A204.1 (cell line): ENCODE results near the gene ABCA9.
"Not testable (repeated sequence)": the region's sequence is repeated elsewhere in the genome, so short reads cannot be mapped to it uniquely, and the experiment has no call there.

Experiments used
- FAIRE-seq: peaks from 2 replicates; lab custom pipeline; 2012; peaks lifted over from hg19 to GRCh38; lab: Jason Lieb, UNC

The ABCA9 gene, protein sequence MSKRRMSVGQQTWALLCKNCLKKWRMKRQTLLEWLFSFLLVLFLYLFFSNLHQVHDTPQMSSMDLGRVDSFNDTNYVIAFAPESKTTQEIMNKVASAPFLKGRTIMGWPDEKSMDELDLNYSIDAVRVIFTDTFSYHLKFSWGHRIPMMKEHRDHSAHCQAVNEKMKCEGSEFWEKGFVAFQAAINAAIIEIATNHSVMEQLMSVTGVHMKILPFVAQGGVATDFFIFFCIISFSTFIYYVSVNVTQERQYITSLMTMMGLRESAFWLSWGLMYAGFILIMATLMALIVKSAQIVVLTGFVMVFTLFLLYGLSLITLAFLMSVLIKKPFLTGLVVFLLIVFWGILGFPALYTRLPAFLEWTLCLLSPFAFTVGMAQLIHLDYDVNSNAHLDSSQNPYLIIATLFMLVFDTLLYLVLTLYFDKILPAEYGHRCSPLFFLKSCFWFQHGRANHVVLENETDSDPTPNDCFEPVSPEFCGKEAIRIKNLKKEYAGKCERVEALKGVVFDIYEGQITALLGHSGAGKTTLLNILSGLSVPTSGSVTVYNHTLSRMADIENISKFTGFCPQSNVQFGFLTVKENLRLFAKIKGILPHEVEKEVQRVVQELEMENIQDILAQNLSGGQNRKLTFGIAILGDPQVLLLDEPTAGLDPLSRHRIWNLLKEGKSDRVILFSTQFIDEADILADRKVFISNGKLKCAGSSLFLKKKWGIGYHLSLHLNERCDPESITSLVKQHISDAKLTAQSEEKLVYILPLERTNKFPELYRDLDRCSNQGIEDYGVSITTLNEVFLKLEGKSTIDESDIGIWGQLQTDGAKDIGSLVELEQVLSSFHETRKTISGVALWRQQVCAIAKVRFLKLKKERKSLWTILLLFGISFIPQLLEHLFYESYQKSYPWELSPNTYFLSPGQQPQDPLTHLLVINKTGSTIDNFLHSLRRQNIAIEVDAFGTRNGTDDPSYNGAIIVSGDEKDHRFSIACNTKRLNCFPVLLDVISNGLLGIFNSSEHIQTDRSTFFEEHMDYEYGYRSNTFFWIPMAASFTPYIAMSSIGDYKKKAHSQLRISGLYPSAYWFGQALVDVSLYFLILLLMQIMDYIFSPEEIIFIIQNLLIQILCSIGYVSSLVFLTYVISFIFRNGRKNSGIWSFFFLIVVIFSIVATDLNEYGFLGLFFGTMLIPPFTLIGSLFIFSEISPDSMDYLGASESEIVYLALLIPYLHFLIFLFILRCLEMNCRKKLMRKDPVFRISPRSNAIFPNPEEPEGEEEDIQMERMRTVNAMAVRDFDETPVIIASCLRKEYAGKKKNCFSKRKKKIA (N-terminal part only)

GRCh38 chr17:69060822-69061221 lies at the start of gene ABCA9:
Gene ABCA9, minus strand, starts transcription at chr17:69060927. Its CDS starts 9,801 bp downstream, at chr17:69051126.
- FAIRE-seq, result no peak

- FAIRE-seq, result no peak
Observed at GRCh38 chr17:69105907-69106730, 45.4 kb upstream of the ABCA9 start.

- no peak for FAIRE-seq
Observed at GRCh38 chr17:69103557-69104233, 43.0 kb upstream of the ABCA9 start.

GRCh38 chr17:69098625-69099024 lies 37.9 kb upstream of the ABCA9 start:
- no peak for FAIRE-seq

DNA sequence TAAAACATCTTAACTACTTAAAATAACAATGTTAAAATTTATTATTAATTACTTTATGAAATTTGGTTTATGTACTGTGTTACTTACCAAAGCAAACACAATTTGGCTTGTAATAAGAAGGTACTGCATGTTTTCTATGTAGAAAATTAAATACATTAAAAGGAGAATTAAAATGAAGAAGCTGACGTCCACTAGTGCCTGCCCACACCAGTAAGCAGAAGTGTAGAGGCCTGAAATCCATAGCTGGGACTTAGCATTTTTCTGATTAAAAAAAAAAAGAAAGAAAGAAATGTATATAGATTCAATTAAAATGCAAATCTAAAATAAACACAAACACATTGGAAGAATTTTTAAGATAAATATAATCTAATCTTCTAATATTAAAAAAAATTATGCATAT lies 35.8 kb upstream of the ABCA9 start:
- FAIRE-seq, result no peak

DNA sequence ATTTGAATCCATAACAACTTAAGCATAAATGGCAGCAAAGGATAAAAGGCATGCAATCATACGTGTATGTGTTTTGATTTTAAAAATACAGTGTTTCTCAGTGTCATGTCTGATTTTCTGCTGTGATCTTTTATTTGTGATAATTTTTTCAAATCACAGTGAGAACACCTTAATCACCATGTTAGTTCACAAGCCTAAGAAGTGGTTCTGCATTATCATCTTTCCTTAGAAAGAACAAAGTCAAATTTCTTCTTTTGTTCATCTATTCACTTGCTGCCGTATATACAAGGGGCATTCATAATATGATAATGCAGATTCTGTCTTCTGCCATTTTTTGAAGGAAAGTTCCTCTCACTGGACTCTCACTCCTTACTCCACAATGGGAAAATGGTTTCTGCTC lies 33.3 kb upstream of the ABCA9 start:
- no peak for FAIRE-seq

- FAIRE-seq, result no peak
Observed at GRCh38 chr17:69093279-69093789, 32.6 kb upstream of the ABCA9 start.

DNA sequence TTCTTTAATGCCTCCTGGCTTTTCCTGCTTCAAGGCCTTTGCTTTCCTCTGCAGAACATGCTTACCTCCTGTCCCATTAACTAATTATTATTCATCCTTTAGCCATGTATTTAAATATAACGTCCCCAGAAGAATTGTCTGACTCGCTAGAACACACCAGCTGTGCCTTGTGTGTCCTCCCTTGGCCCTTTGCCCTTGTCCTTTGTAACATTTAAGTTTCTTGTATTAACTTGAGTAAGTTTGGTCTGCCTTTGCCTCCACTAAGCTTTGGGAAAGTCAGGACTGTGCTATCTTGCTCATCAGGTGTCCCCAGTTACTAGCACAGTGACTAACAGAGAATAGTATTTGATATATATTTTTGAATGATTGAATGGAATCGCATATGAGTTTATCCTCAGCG lies 29.6 kb upstream of the ABCA9 start:
- no peak for FAIRE-seq

- no peak for FAIRE-seq
Observed at GRCh38 chr17:69088643-69089200, 28.0 kb upstream of the ABCA9 start.

DNA sequence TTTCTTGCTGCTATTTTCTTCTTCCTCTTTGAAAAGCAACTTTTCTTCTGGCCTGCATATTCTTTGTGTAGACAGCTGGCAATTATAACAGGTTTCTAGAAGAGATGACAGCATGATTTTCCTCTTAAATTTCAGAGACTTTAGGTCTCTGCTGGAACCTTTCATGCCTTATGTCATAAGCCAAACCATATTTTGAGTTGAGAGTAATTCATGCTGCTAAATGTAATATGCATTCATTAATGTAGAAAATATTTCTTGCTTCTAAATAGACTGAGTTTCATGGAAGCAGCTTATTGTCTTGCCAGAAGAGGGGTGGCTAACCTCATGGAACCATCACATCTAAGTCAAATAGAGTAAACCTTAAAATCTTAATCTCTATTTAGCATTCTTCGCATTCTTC lies 25.9 kb upstream of the ABCA9 start:
- no peak for FAIRE-seq

- no peak for FAIRE-seq
Observed at GRCh38 chr17:69084911-69085310, 24.2 kb upstream of the ABCA9 start.

- FAIRE-seq, result no peak
Observed at GRCh38 chr17:69082696-69083095, 22.0 kb upstream of the ABCA9 start.

DNA sequence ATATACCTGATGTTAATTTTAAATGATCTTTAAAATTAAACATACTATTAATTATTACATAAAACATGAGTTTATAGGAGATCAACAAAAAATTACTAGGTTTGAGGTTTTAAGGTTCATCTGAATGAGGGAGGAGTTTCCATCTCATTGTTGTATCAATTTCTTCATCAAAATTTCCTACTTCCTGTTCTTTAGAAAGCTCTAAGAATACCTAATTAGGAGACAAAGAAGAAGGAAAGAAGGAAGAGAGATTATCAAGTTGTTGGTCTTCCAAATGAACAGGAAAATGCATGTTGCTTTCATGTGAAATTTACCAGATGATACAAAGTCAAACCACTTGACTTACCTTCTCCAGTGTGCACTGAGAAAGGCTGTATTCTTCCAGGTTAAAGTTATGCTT lies 18.1 kb upstream of the ABCA9 start:
- FAIRE-seq, result no peak

DNA sequence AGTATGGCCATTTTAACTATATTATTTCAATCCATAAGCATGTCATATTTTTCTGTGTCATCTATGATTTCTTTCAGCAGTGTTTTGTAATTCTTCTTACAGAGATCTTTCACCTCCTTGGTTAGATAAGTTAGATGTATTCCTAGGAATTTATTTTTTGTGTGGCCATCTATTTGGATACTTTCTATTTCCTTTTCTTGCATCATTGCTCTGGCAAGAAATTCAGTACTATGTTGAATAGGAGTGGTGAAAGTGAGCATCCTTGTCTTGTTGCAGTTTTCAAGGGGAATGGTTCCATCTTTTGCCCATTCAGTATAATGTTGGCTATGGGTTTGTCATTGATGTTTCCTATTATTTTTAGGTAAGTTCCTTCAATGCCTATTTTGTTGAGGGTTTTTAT lies 15.1 kb upstream of the ABCA9 start:
- no peak for FAIRE-seq

DNA sequence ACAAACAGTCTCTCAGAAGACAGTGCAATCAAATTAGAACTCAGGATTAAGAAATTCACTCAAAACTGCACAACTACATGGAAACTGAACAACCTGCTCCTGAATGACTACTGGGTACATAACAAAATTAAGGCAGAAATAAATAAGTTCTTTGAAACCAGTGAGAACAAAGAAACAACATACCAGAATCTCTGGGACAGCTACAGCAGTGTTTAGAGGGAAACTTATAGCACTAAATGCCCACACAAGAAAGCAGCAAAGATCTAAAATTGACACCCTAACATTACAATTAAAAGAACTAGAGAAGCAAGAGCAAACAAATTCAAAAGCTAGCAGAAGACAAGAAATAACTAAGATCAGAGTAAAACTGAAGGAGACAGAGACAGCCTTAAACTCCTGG lies 12.7 kb upstream of the ABCA9 start:
- not testable (repeated sequence) for FAIRE-seq

- FAIRE-seq, result not testable (repeated sequence)
Observed at GRCh38 chr17:69072803-69073256, 12.1 kb upstream of the ABCA9 start.

DNA sequence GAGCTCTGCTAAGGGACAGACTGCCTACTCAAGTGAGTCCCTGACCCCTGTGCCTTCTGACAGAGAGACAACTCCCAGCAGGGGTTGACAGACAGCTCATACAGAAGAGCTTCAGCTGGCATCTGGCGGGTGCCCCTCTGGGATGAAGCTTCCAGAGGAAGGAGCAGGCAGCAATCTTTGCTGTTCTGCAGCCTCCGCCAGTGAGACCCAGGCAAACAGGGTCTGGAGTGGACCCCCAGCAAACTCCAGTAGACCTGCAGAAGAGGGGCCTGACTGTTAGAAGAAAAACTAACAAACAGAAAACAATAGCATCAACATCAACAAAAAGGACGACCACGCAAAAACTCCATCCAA lies 10.5 kb upstream of the ABCA9 start:
- FAIRE-seq, result not testable (repeated sequence)

DNA sequence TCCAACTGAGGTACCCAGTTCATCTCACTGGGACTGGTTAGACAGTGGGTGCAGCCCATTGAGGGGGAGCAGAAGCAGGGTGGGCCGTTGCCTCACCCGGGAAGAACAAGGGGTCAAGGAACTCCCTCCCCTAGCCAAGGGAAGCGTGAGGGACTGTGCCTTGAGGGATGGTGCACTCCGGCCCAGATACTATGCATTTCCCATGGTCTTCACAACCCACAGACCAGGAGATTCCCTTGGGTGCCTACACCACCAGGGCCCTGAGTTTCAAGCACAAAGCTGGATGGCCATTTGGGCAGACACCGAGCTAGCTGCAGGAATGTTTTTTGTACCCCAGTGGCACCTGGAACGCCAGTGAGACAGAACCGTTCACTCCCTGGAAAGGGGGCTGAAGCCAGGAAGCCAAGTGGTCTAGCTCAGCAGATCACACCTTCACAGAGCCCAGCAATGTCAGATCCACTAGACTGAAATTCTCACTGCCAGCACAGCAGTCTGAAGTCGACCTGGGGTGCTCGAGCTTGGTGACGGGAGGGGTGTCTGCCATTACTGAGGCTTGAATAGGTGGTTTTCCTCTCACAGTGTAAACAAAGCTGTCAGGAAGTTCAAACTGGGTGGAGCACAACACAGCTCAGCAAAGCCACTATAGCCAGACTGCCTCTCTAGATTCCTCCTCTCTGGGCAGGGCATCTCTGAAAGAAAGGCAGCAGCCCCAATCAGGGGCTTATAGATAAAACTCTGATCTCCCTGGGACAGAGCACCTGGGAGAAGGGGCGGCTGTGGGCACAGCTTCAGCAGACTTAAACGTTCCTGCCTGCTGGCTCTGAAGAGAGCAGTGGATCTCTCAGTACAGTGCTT lies 9.9 kb upstream of the ABCA9 start:
- not testable (repeated sequence) for FAIRE-seq

DNA sequence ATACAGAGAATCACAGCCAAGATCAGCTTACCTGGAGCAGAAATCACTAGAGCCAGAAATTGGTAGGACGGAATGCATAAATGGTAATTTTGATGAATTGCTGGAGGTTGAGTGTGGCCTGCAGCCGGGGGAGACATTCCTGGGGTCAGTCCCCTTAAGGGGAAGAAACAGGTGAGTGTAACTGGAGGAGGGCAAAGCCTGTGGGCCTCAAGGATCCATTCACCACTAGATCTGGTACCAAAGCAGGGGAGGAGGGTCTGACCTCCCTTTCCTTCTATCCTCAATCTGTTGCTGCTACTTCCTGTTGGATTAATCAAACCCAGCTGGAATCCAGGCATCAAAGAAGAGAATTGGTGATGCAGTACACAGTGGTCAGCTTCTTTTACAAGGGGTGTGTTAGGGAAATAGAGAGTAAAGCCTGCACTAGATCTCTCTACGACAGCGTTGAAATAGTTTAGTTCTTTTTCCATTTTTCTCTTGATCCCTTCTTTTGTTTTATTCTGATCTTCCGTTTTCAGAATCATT lies 8.6 kb upstream of the ABCA9 start:
- FAIRE-seq, result no peak
